ENCODE results near the gene NSUN2. TPM values are rescaled to one million over a fixed set of nuclear protein-coding genes. Genes with fewer than 3 reads are reported as not detected.

Gene NSUN2
- total and polyA plus RNA-seq, 7 donors, result 29.3 to 54.4 (median 31.9) TPM

- no peaks in the 10 kb centered on the region for H3K27me3 ChIP-seq
- WGBS, 2 donors, result 57 to 73% methylated on average over 5 of the region's 5 CpGs
- no peak overlapping the region for H3K27ac ChIP-seq
- no peaks in the 10 kb centered on the region for H3K4me1 ChIP-seq
- DNase-seq, result no peak
- H3K9me3 ChIP-seq, result no peaks in the 10 kb centered on the region
- H3K36me3 ChIP-seq, result no peaks in the 10 kb centered on the region
- intact Hi-C loops (cut with DNase I), result loop anchor here (10.0 kb wide), 2 partner anchors 686 to 1146 kb away; partner anchors contain the start of gene ICE1
- TF ChIP-seq POLR2A (IDR thresholded peaks at IDR 0.05), result no peak
- no peak overlapping the region for H3K4me3 ChIP-seq
These were observed 62.3 kb downstream of the NSUN2 start for GRCh38 chr5:6570530-6570929.

DNA sequence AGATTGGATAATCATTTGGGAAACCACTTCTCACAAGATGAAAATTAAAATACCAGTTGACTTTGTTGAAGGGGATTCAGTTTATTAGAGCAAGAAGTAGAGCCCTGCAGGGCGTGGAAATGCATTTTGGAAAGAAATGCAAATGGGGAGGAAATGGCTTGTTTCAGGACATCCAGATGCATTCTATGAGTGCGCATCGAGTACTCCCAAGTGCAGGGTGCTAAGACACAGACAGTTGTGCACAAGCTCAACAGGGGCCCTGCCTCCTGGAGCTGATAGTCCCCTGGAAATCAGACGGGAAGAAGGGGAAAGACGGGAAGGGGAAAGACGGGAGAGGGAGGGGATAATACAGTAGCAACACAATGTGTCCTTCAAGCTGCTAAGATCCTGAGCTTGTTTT lies 64.0 kb downstream of the NSUN2 start:
- no peak overlapping the region for H3K4me3 ChIP-seq
- no peaks in the 10 kb centered on the region for H3K9me3 ChIP-seq
- WGBS, 2 donors, result 74 to 75% methylated on average over 6 of the region's 6 CpGs
- no peaks in the 10 kb centered on the region for H3K36me3 ChIP-seq
- no peaks in the 10 kb centered on the region for H3K4me1 ChIP-seq
- DNase-seq, result no peak
- intact Hi-C loops (cut with DNase I), result no loop called here
- H3K27ac ChIP-seq, result no peak overlapping the region
- TF ChIP-seq EP300 (IDR thresholded peaks at IDR 0.05) (no peak), POLR2AphosphoS5 (IDR thresholded peaks at IDR 0.05) (no peak)
- TF ChIP-seq, protein P1, sequence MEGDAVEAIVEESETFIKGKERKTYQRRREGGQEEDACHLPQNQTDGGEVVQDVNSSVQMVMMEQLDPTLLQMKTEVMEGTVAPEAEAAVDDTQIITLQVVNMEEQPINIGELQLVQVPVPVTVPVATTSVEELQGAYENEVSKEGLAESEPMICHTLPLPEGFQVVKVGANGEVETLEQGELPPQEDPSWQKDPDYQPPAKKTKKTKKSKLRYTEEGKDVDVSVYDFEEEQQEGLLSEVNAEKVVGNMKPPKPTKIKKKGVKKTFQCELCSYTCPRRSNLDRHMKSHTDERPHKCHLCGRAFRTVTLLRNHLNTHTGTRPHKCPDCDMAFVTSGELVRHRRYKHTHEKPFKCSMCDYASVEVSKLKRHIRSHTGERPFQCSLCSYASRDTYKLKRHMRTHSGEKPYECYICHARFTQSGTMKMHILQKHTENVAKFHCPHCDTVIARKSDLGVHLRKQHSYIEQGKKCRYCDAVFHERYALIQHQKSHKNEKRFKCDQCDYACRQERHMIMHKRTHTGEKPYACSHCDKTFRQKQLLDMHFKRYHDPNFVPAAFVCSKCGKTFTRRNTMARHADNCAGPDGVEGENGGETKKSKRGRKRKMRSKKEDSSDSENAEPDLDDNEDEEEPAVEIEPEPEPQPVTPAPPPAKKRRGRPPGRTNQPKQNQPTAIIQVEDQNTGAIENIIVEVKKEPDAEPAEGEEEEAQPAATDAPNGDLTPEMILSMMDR (IDR thresholded peaks at IDR 0.05), result no peak
- H3K27me3 ChIP-seq, result no peaks in the 10 kb centered on the region

GRCh38 chr5:6568383-6568782 lies 64.5 kb downstream of the NSUN2 start:
- Histone ChIP-seq H3K9me3 (no peaks in the 10 kb centered on the region), H3K36me3 (no peaks in the 10 kb centered on the region), H3K4me1 (no peaks in the 10 kb centered on the region), H3K27ac (no peak overlapping the region), H3K4me3 (no peak overlapping the region), H3K27me3 (no peaks in the 10 kb centered on the region)
- no peak for DNase-seq
- TF ChIP-seq EP300 (IDR thresholded peaks at IDR 0.05) (no peak), POLR2A (IDR thresholded peaks at IDR 0.05) (no peak), POLR2AphosphoS5 (IDR thresholded peaks at IDR 0.05) (peak in 1 of 4 donors; percentile 16)
- TF ChIP-seq, protein P1 (IDR thresholded peaks at IDR 0.05), result no peak
- WGBS, 2 donors, result 80% methylated on average over 6 of the region's 6 CpGs
- intact Hi-C loops (cut with DNase I), result no loop called here

DNA sequence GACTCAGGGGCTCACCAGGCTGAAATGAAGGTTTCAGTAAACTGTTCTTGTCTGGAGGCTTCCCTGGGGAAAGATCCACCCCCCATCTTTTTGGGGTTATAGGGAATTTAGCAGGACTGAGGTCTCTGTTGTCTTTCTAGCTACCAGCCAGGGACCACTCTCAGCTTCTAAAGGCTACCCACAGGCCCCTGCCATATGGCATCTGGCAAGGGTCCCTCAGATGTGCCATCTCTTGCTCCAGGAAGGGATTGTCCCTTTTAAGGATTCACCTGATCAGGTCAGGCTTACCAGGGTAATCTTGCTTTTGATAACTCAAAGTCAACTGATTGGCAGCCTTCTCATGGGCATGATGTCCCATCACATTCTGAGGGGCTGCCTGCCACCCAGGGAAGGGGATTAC lies 65.0 kb downstream of the NSUN2 start:
- no peaks in the 10 kb centered on the region for H3K27me3 ChIP-seq
- H3K4me3 ChIP-seq, result no peak overlapping the region
- no peak for DNase-seq
- H3K27ac ChIP-seq, result no peak overlapping the region
- H3K4me1 ChIP-seq, result no peaks in the 10 kb centered on the region
- no peaks in the 10 kb centered on the region for H3K9me3 ChIP-seq
- no peaks in the 10 kb centered on the region for H3K36me3 ChIP-seq
- TF ChIP-seq POLR2AphosphoS5 (IDR thresholded peaks at IDR 0.05) (no peak), EP300 (IDR thresholded peaks at IDR 0.05) (no peak), POLR2A (IDR thresholded peaks at IDR 0.05) (no peak)
- TF ChIP-seq, protein P1 (IDR thresholded peaks at IDR 0.05), result no peak
- intact Hi-C loops (cut with DNase I), result no loop called here

DNA sequence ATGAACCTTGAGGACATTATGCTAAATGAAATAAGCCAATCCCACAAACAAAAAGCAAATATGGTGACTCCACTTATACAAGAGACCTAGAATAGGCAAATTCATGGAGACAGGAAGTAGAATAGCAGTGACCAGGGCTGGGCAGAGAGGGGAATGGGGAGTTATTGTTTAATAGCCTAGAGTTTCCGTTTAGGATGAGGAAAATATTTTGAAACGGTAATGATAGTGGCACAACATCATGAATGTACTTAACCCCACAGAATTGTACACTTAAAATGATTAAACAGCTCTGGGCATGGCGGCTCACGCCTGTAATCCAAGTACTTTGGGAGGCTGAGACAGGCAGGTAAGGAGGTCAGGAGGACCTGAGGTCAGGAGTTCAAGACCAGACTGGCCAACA lies 65.8 kb downstream of the NSUN2 start:
- intact Hi-C loops (cut with DNase I), result no loop called here
- no peak for DNase-seq
- no peak overlapping the region for H3K4me3 ChIP-seq
- H3K27me3 ChIP-seq, result no peaks in the 10 kb centered on the region
- TF ChIP-seq POLR2AphosphoS5 (IDR thresholded peaks at IDR 0.05) (no peak), EP300 (IDR thresholded peaks at IDR 0.05) (no peak), POLR2A (IDR thresholded peaks at IDR 0.05) (no peak)
- TF ChIP-seq, protein P1 (IDR thresholded peaks at IDR 0.05), result no peak
- H3K9me3 ChIP-seq, result no peaks in the 10 kb centered on the region
- H3K36me3 ChIP-seq, result no peaks in the 10 kb centered on the region
- no peaks in the 10 kb centered on the region for H3K4me1 ChIP-seq
- H3K27ac ChIP-seq, result no peak overlapping the region
- 72 to 87% methylated on average over 4 of the region's 4 CpGs for WGBS, 2 donors
